Measurements from ENCODE around the gene CDC42BPB.

Gene CDC42BPB

DNA sequence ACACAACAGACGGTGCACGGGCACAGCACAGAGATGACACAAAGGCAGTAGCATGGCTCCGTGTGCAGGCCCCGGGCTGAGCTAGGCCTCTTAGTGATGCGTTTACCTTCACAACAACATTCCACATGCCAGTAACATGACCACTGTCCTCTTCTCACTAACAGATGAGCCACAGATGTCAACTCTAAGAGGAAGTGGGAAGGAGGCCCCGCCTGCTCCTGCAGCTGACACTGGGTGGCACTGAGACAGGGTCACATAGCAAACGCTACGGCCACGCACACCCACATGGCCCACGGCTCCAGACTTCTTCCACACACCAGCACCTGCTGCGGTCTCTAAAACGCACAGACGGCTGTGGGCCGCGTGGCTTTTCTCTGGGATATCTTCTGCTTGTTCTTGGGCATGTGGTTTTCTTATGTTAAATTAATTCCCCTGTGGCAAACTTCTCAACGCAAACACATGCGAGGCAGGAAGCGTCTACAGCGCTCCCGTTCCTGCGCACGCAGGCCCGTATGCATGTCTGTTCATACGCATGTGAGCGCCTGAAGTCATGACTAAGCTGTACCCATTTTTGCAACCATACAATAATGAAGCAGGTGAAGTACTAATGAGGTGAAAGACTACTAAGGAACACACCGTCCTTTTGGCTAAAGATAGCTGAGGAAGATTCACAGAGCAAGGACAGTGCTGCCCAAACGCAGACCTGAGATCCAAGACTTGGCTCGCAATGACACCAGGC is 108.1 kb downstream of the CDC42BPB start:
- DNase-seq (ENCODE audit: low read depth in 1 of 2, low spot score in 1 of 2): no peak

DNA sequence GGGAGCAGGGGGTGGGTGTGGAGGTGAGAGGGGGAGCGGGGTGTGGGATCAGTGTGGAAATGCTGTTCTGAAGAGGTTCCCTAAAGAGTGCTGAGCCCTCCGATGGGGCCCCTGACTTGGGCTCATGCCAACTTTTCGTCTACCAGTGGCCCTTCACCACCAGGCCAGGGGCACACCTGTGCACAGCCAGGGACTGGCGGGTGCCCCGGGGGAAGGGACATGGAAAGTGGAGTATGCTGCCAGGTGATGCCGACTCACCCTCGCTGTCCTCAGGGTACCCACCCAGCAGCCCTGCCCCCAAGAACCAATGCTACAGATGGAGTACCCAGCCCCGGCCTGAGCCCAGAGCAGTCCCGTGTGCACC is 108.7 kb downstream of the CDC42BPB start:
- no peak for DNase-seq (ENCODE audit: low read depth in 1 of 2, low spot score in 1 of 2)

DNA sequence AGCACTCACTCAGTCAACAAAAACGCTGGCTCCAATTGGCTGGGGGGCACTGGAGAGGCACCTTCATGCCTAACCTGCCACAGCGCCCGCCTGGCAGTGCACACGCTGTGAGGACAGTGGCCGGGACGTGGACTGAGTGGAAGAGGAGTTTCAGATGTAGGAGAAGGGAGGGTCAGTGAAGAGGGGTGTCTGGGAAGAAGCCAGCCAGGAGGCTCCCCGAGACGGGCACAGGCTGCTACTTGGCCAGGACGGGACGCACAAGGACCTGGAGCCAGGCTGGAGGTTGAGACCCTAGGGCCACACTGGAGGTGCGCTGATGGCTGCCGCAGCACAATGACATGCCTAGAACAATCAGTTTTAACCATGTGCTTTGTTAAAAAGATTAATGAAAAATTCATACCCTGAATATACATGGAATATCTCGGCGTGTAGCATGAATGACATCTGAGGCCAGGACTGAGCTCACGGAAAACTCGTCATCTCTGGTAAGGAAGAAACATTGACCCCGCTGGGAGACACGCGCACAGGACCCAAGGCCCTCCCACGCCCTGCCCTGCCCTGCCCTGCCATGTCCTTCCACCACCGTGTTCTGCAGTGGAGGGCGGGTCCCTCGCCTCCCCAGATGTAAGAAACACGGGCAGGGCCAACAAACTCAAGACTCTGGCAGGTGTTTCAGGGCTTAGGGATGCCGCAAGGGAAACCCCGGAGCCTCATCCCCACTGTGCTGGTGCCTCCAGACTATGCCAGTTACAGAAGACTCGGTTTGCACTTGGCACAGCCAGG is 109.8 kb downstream of the CDC42BPB start:
- DNase-seq (ENCODE audit: low read depth in 1 of 2, low spot score in 1 of 2): no peak

DNA sequence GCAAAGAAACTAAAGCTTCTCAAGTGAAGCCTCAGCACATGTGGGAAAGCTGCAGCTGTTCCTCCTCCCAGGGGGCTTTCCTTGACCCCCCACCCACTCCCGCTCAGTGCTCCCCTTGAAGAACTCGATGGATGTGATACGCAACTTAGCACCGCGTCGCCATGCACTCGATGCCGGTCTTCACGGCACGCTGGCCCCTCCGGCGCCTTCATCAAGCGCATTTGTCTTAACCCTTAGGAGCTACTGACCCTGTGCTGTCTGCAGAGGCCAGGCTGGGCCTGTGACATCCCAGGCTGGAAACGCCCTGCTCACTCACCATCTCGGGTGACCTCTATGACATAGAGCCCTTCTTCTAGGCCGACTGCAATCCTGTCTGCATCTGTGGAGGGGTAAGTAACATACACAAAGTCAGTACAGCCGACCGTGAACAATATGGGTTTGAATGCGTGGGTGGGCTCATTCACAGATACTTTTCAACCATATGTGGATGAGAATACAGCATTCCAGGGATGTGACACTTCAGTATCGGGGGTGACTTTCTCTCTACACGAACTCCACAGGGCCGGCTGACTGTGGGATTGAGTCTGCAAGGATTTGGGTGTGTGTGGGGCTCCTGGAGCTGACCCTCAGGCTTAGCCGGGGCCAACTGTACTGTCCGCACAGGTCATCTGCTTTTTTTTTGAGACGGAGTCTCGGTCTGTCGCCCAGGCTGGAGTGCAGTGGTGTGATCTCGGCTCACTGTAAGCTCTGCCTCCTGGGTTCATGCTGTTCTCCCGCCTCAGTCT is 111.8 kb downstream of the CDC42BPB start:
- DNase-seq (ENCODE audit: low read depth in 1 of 2, low spot score in 1 of 2): no peak

DNA sequence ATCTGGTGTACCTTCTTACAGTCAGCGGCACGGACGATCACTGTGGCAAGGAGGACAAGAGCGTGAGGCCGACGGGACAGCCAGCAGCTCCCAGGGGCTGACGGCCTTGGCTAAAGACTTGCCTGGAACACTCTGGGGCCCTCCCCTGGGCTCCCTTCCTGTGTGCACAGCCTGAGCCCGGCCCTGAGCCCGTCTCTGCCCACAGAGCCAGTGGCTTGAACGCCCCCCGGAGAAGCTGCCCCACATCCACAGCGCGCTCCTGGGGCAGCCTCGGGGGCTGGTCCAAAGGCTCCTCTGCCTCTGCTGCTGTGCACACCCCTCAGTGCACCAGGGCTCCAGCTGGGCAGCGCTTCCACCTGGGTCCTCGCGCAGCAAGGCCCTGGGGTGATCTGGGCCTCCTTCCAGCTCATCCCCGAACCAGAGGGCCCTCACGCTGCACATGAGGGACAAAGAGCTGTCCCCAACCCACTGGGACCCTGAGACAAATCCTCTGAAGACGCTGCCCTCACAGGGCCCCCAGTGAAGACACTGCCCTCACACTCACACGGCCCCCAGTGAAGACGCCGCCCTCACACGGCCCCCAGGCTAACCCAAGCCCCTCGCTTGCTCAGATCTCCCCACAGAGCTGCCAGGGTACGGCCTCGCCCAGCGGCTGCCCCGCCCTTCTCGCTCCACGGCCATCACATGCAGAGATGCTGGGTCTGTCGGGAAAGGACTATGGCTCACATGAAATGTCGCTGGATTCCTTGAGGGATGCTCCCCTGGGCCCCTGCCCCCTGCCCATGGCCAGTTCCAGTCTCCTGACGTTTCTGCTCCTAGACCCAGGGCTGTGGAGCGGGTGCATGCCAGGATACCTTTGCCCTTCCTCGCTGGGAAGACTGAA is 112.7 kb downstream of the CDC42BPB start:
- DNase-seq (ENCODE audit: low read depth in 1 of 2, low spot score in 1 of 2): no peak

DNA sequence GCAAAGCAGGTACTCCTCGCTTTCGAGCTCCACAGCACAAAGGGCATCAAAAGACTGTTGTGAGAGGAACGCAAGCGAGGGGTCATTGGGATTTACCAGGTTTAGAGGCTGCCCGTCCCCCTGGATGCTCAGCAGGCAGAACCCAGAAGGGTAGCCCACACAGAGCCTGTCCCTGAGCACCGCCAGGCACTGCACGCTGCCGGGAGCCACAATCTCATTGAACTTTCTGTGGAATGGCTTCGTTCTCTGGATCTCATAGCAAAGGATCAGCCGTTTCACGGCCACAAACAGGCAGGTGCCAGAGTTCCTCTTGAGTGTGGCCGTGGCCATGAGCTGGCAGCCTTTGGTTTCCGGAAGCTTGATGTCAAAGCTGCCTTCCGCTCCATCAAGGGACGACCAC is 113.4 kb downstream of the CDC42BPB start:
- DNase-seq (ENCODE audit: low read depth in 1 of 2, low spot score in 1 of 2): no peak

DNA sequence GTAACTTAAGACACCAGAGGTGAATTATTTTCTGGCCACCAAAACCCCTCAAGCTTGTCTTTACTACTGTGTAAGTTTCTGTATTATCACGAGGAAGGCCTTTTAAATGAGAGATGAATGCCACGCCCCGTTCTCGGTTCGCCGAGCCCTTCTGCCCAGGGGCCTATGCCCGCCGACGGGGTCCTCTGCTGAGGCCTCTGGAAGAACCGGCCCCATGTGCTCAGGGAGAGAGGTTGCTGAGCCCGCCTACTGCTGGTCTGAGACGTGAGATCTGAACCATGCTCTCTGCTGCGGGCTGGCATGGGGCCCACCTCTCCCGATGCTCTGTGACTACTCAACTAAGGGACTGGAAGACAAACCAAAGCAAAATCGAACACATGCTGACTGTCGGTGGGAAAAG is 113.9 kb downstream of the CDC42BPB start:
- DNase-seq (ENCODE audit: low read depth in 1 of 2, low spot score in 1 of 2): no peak

DNA sequence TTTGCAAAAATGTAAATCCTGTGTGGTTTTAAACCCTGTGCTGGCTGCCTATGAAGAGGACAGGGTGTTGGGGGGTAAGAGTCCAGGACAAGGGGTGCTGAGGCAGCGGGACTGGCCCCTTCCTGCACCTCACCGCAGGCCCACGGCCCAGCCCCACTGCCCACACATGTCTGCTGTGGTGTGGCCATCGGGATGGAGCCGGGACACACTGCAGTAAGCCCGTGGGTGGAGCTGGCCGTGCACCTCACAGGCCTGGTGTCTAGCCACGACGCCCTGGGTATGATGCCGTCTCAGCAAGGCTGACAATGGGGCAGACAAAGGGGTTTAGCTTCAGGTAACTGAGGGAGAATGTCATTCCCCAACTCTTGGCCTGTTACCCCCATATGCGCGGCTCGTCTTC is 115.3 kb downstream of the CDC42BPB start:
- DNase-seq (ENCODE audit: low read depth in 1 of 2, low spot score in 1 of 2): no peak

DNA sequence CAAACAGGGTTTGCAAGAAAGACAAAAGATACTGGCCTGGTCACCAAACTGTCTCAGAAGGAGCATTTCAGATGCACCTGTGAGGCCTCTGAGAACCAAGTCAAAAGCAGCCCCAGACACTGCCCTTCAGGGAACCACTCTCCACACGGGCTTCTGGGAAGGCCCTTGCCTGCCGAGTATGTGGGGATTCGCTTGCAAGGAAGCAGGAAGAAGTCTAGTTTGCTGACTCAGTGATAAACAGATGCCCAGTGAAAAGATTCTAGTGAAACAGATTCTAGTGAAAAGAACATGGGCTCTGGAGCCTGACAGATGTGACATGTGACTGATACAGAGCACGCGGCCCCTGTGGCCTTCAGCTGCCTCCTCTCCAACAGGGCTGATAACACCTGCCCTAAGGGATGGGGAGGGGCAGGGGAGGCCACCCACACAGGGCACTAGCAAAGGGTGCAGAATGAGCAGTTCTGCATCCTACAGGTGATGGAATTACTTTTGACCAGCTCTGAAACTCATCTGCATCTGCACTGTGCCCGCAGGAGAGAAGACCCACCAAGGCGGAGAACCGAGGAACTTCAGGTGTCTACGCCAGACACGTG is 115.8 kb downstream of the CDC42BPB start:
- DNase-seq (ENCODE audit: low read depth in 1 of 2, low spot score in 1 of 2): no peak

DNA sequence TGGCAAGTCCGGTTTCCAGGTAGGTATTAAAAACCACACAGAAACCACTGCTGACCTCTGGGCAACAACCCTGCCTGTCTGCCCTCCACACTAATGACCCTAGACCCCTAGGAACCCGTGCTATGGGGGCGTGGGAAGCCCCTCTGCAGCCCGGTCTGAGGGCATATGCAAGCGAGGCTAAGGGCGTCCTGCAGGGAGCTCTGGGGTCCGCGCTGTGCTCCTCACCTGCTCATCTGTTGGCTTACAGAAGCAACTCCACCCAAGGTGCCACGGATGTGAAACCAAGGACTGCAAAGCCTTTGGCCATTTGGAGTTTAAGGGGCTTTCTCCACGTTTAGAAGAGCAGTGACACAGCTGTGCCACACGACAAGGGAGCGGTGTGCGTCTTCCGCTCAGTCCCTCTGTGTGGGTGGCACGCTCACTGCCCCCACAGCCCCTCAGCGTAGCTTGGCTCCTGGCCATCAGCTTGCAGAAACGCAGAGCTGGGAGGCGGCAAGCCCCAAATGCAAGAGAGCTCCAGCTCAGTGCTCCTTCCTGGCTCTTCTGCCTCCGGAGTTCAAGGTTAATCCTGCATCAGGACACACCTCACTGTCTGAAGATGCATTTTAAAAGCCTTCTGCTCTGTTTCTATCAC is 116.5 kb downstream of the CDC42BPB start:
- DNase-seq (ENCODE audit: low read depth in 1 of 2, low spot score in 1 of 2): no peak

DNA sequence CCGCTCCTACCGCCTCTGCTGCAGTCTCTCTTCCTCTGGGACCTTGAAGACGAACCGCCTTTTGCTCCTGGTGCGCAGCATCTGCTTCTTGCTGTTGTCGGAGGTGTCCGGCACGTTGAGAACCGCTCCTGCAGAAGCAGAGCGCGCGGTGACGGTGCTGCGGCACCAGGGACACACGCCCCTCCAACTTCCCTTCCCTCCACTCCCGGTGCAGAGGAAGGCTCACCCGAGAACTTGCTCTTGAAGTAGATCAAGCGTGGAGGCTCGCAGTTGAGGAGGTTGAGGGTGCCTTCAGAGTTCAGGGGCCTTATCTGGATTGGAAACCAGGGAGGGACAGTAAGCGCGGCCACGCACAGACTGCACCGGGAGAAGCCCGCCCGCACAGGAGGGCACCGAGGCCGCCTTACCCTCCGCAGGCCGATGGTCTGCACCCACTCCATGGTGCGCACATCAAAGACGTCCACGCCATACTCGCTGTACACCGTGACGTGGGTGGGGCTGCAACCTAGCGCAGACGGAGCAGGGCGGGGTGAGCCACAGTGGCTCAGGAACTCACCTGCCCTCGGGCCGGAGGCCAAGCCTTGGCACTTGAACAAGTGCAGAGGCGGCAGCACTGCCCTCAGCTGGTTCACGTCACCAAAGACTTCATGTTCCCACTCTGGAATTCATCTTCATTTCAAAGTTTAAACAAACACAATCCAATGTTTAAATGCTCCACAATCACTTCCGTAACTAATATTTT is 117.4 kb downstream of the CDC42BPB start:
- no peak for DNase-seq (ENCODE audit: low read depth in 1 of 2, low spot score in 1 of 2)

DNA sequence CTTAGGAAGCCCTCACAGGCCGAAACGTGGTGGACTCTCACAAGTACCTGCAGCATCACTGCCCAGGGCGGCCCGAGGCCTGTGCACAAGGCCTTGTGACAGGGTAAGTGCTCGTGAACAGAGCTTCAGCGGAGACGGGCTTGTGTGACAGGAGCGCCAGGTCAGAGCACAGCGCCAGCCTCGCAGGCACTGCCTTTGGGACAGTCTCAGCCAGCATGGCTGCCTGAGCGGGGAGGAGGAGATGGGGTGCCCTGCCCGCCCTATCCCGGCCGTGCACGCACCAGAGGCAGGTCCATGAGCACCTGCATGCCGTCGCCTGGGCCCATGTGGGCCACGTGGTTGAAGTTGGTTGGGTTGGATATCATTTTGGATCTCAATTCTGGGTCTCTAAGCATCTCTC is 118.0 kb downstream of the CDC42BPB start:
- DNase-seq (ENCODE audit: low read depth in 1 of 2, low spot score in 1 of 2): no peak

DNA sequence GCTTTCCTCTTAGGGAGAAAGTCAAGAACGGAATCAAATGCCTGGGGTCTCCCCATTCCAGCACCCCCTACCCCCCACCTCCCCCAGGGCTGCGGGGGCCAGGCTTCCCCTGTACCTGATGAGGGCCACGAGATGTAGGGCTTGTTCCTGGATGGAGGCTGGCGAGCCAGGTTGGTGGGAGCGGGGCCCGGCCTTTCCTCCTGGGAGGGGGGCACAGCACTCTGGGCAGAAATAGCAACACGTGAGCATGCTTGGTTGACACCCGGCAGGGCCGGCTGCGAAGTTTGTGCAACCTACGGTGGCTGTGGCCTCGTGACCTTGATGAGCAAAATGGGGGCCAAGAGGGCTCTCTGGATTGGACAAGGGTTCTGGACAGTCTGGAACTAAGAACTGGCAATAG is 119.2 kb downstream of the CDC42BPB start:
- no peak for DNase-seq (ENCODE audit: low read depth in 1 of 2, low spot score in 1 of 2)

DNA sequence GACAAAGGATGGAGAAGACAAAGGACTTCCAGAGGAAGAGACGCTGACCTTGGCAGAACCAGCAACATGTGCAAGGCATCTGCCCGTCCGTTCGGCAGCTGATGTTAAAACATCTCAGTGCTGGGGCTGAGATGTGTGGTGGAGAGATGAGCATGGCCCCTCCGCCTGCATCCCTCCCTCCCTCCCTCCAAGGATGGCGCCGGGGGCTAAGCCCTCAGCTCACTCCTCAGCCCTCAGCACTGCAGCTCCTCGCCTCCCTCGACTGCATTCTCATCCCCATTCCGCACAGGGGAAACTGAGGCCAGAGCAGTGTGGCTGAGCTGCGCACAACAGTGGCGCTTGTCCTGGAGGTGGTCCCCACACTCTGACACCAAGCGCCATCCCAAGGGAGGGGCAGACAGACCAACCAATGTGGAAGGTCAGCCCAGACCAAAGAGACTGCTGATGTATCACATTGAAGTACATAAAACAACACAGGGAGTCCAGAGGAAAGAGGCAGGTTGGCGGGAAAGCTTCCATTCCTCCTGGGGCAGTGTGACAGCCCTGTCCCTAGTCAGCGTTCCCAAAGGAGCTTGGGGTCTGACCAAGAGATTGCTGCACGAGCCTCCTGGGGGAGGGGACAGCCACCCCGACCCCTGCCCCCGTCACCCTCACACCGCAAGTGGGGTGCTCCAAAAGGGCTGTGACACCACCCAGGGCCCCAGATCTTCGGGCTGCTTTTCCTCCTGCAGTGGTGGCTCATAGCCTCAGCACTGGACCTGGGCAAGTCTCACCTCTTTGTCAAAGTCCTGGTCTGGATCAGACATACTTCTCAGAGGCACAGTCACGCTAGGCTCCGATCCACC is 119.8 kb downstream of the CDC42BPB start:
- no peak for DNase-seq (ENCODE audit: low read depth in 1 of 2, low spot score in 1 of 2)

DNA sequence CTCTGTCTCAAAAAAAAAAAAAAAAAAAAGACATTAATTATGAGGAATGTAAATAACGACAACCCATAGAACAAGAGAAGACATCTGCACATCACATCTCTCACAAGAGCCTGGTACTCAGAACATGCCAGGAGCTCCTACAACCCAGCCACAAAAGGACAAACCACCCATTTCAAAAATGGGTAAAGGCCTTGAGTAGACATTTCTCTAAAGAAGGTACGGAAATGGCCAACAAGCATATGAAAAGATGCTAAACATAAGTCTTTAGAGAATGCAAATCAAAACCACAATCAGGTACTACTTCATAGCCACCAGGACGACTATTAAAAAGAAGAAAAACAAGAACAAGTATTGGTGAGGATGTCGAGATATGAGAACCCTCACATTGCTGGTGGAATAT is 121.6 kb downstream of the CDC42BPB start:
- DNase-seq (ENCODE audit: low read depth in 1 of 2, low spot score in 1 of 2): no peak

DNA sequence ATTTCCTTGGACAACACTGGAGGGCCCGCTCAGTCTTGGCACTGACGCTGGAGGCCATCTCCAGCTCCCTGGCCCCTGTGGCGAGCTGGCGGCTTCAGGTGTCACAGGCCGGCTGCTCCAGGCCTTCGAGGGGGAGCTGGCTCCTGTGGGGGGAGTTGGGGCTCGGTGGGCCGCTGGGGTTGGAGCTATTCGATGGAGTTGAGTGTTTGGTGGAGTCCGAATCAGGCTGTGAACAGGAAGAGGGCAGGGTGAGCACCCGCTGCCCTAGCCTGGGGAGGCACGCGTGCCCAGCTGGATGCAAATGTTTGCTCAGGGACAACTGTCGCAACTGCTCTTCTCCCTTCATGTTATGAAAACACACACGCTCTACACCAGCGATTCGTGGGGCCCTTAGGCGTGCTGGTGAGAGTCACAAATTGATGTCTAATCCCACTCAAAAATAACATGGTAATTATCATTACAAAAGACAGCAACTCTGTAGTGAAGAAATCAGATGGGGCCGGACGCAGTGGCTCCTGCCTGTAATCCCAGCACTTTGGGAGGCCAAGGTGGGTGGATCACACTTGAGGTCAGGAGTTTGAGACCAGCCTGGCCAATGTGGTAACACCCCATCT is 123.6 kb downstream of the CDC42BPB start:
- DNase-seq (ENCODE audit: low read depth in 1 of 2, low spot score in 1 of 2): no peak

DNA sequence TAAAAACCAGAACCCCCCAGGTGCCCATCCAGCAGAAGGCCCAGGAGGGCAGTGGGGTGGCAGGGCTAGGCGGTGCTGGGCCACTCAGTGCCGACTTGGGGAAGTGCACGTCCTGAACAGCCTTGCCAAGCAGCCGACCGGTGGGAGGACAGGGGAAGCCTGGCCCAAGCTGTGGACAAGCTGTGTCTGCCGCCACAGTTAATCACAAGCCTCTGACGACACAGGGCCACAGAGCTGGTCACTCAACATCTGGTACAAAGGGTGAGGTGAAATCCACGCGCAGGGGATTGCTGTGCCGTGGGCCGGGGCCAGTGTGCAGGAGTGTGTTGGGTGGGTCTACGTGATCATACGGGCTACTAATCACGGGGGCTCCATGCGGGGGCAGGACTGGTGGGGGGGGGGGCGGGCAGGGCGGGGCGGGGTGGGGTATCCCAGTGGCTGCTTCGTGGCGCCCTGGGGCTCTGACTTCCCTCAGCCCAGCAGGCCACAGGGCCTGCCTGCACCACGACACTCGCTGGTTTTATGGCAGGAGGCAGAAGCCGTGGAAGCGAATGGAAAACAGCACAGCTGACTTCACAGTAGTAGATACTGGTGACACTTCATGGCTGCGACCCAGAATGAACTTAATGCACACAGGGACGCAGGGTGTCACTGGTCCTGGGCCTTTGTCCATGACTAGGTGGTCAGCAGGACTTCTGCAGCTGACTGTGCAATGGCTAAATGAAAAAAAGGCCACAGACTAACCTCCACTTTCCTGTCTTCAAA is 124.7 kb downstream of the CDC42BPB start:
- DNase-seq (ENCODE audit: low read depth in 1 of 2, low spot score in 1 of 2): no peak
